SK-N-SH treated with all-trans-retinoic acid at 6 μM for 48 hours (cell line): ENCODE measurements around the gene TECRL.

ENCODE experiments used
- ATAC-seq: fragments of 200-7000 bp; cut with Tn5 transposase; 3 replicates; pipeline ENCODE4 v1.9.1; 2020; ENCODE audit warnings: mild to moderate bottlenecking, moderate library complexity
- ARNTL ChIP-seq: fragments of 450-650 bp; formaldehyde crosslinking; IDR thresholded peaks from 2 replicates; pipeline ENCODE4 v1.5.0; 2020; ENCODE audit warnings: low read depth, mild to moderate bottlenecking, moderate library complexity, borderline replicate concordance
- BACH2 ChIP-seq: fragments of 250-450 bp; sonication (Bioruptor Pico); IDR thresholded peaks from 2 replicates; pipeline ENCODE4 v1.9.0; 2021; ENCODE audit warnings: mild to moderate bottlenecking, borderline replicate concordance
- CSDC2 ChIP-seq: fragments of 250-450 bp; sonication (Bioruptor Pico); IDR thresholded peaks from 2 replicates; pipeline ENCODE4 v1.5.0; 2020; ENCODE audit warnings: mild to moderate bottlenecking, moderate library complexity
- CSRNP3 ChIP-seq: fragments of 250-450 bp; sonication (Bioruptor Pico); IDR thresholded peaks from 2 replicates; pipeline ENCODE4 v1.5.1; 2021; ENCODE audit warnings: mild to moderate bottlenecking, moderate library complexity
- ESRRG ChIP-seq: fragments of 250-450 bp; sonication (Bioruptor Pico); IDR thresholded peaks from 2 replicates; pipeline ENCODE4 v1.6.1; 2021; ENCODE audit warnings: mild to moderate bottlenecking
- GLIS3 ChIP-seq: fragments of 250-450 bp; sonication (Bioruptor Pico); IDR thresholded peaks from 2 replicates; pipeline ENCODE4 v1.5.0; 2020; ENCODE audit warnings: mild to moderate bottlenecking, moderate library complexity
- ISL1 ChIP-seq: fragments of 250-450 bp; sonication (Bioruptor Pico); IDR thresholded peaks from 2 replicates; pipeline ENCODE4 v2.1.2; 2022; ENCODE audit warnings: mild to moderate bottlenecking, moderate library complexity
- OSR1 ChIP-seq: fragments of 250-450 bp; sonication (Bioruptor Pico); IDR thresholded peaks from 2 replicates; pipeline ENCODE4 v1.8.0; 2022; ENCODE audit warnings: moderate library complexity, mild to moderate bottlenecking, inconsistent platforms
- PATZ1 ChIP-seq: fragments of 250-450 bp; sonication (Bioruptor Pico); IDR thresholded peaks from 2 replicates; pipeline ENCODE4 v1.8.0; 2020; ENCODE audit warnings: mild to moderate bottlenecking, moderate library complexity, borderline replicate concordance
- POU6F1 ChIP-seq: fragments of 250-450 bp; sonication (Bioruptor Pico); IDR thresholded peaks from 2 replicates; pipeline ENCODE4 v1.8.0; 2021; ENCODE audit warnings: low read depth, mild to moderate bottlenecking, moderate library complexity, borderline replicate concordance
- RARB ChIP-seq: fragments of 250-450 bp; sonication (Bioruptor Pico); IDR thresholded peaks from 2 replicates; pipeline ENCODE4 v1.8.0; 2021; ENCODE audit warnings: mild to moderate bottlenecking, moderate library complexity
- SNAI2 ChIP-seq: fragments of 250-450 bp; sonication (Bioruptor Pico); IDR thresholded peaks from 2 replicates; pipeline ENCODE4 v1.5.0; 2020; ENCODE audit warnings: mild to moderate bottlenecking, moderate library complexity
- TCF4 ChIP-seq: fragments of 250-450 bp; sonication (Bioruptor Pico); IDR thresholded peaks from 2 replicates; pipeline ENCODE4 v1.8.0; 2021; ENCODE audit warnings: mild to moderate bottlenecking, moderate library complexity, borderline replicate concordance
- TOX ChIP-seq: fragments of 250-450 bp; sonication (Bioruptor Pico); IDR thresholded peaks from 2 replicates; pipeline ENCODE4 v1.8.0; 2021; ENCODE audit warnings: mild to moderate bottlenecking, moderate library complexity, borderline replicate concordance
- TSHZ2 ChIP-seq: fragments of 250-450 bp; sonication (Bioruptor Pico); IDR thresholded peaks from 2 replicates; pipeline ENCODE4 v1.5.0; 2020; ENCODE audit warnings: mild to moderate bottlenecking, moderate library complexity
- ZC3H10 ChIP-seq: fragments of 250-450 bp; sonication (Bioruptor Pico); IDR thresholded peaks from 2 replicates; pipeline ENCODE4 v1.5.1; 2021; ENCODE audit warnings: mild to moderate bottlenecking, moderate library complexity
- ZFP3 ChIP-seq: fragments of 250-450 bp; sonication (Bioruptor Pico); IDR thresholded peaks from 2 replicates; pipeline ENCODE4 v1.5.0; 2020; ENCODE audit warnings: mild to moderate bottlenecking, moderate library complexity
- ZFP30 ChIP-seq: fragments of 450-650 bp; formaldehyde crosslinking; IDR thresholded peaks from 2 replicates; pipeline ENCODE4 v1.5.0; 2022; ENCODE audit warnings: mild to moderate bottlenecking, moderate library complexity
- ZNF70 ChIP-seq: fragments of 450-650 bp; formaldehyde crosslinking; IDR thresholded peaks from 2 replicates; pipeline ENCODE4 v1.5.0; 2020; ENCODE audit warnings: mild to moderate bottlenecking, moderate library complexity
- ZNF8 ChIP-seq: fragments of 450-650 bp; formaldehyde crosslinking; IDR thresholded peaks from 2 replicates; pipeline ENCODE4 v1.5.0; 2020; ENCODE audit warnings: mild to moderate bottlenecking, moderate library complexity

Gene TECRL

GRCh38 chr4:64405761-64406160 is 3.5 kb downstream of the TECRL start (continued):
- no peak for TF ChIP-seq ARNTL (CRISPR knock-in tag)

- ATAC-seq, result no peak
- TF ChIP-seq SNAI2 (CRISPR knock-in tag) (no peak), BACH2 (CRISPR knock-in tag) (no peak), TCF4 (CRISPR knock-in tag) (no peak), ZFP30 (CRISPR knock-in tag) (no peak), ZNF8 (CRISPR knock-in tag) (no peak), TOX (CRISPR knock-in tag) (no peak), PATZ1 (CRISPR knock-in tag) (no peak), OSR1 (CRISPR knock-in tag) (no peak), CSRNP3 (no peak)
Observed at GRCh38 chr4:64402684-64403083, 6.6 kb downstream of the TECRL start.

- no peak for ATAC-seq
Observed at GRCh38 chr4:64399313-64400109, 9.7 kb downstream of the TECRL start.

More at GRCh38 chr4:64399313-64400109, 9.7 kb downstream of the TECRL start:
- no peak for TF ChIP-seq TCF4 (CRISPR knock-in tag)
- no peak for TF ChIP-seq CSRNP3
- no peak for TF ChIP-seq GLIS3 (CRISPR knock-in tag)
- no peak for TF ChIP-seq OSR1 (CRISPR knock-in tag)
- no peak for TF ChIP-seq ISL1 (CRISPR knock-in tag)
- no peak for TF ChIP-seq CSDC2 (CRISPR knock-in tag)
- TF ChIP-seq TOX (CRISPR knock-in tag), result no peak
- TF ChIP-seq ESRRG (CRISPR knock-in tag), result no peak
- no peak for TF ChIP-seq ZNF70 (CRISPR knock-in tag)
- TF ChIP-seq ARNTL (CRISPR knock-in tag), result no peak
- no peak for TF ChIP-seq ZC3H10 (CRISPR knock-in tag)
- no peak for TF ChIP-seq RARB (CRISPR knock-in tag)
- TF ChIP-seq ZFP30 (CRISPR knock-in tag), result no peak
- no peak for TF ChIP-seq PATZ1 (CRISPR knock-in tag)
- TF ChIP-seq POU6F1 (CRISPR knock-in tag), result no peak
- TF ChIP-seq SNAI2 (CRISPR knock-in tag), result no peak
- no peak for TF ChIP-seq TSHZ2
- TF ChIP-seq ZNF8 (CRISPR knock-in tag), result no peak
- no peak for TF ChIP-seq ZFP3 (CRISPR knock-in tag)
